Activated naive CD8-positive, alpha-beta T cell treated with anti-CD3 and anti-CD28 coated beads, Interleukin-2, amount 10 ng/mL, durations not matched to agents 7 days and 5 days (primary cell): Measurements from ENCODE around the gene FURIN. TPM values are rescaled to one million over a fixed set of nuclear protein-coding genes. Genes with fewer than 3 reads are reported as not detected.
"Not testable (repeated sequence)": the region's sequence is repeated elsewhere in the genome, so short reads cannot be mapped to it uniquely, and the experiment has no call there.

Source experiments
- ATAC-seq: fragments of 150-1000 bp; cut with Tn5 transposase; one replicate; pipeline ENCODE4 v1.10.0; 2021; ENCODE audit warnings: low read depth, moderate library complexity
- POLR2A ChIA-PET: fragments of 350-600 bp; sonication (Branson Sonifier 250); formaldehyde crosslinking; loops from one replicate; lab custom pipeline; 2021; ENCODE audit warnings: antibody characterized with exemption; lab: Charles Lee
- DNase-seq: peaks from one replicate; pipeline ENCODE4 v3.0.0; 2021
- H3K27ac Mint-ChIP-seq: one replicate; pipeline ENCODE4 v1.8.0; 2022; ENCODE audit warnings: mild to moderate bottlenecking, mixed read lengths
- H3K27me3 Mint-ChIP-seq: one replicate; pipeline ENCODE4 v1.8.0; 2022; ENCODE audit warnings: mild to moderate bottlenecking, moderate library complexity, mixed read lengths
- H3K36me3 Mint-ChIP-seq: one replicate; pipeline ENCODE4 v1.8.0; 2021; ENCODE audit warnings: mild to moderate bottlenecking, mixed read lengths
- H3K4me1 Mint-ChIP-seq: one replicate; pipeline ENCODE4 v1.8.0; 2021; ENCODE audit warnings: mixed read lengths
- H3K4me3 Mint-ChIP-seq: one replicate; pipeline ENCODE4 v1.8.0; 2022; ENCODE audit warnings: mild to moderate bottlenecking, moderate library complexity, mixed read lengths
- H3K9me3 Mint-ChIP-seq: one replicate; pipeline ENCODE4 v1.8.0; 2021; ENCODE audit warnings: mixed read lengths
- total RNA-seq, 2 experiments: library from RNA; stranded (reverse); gene quantifications; one replicate each; pipeline ENCODE4 v1.2.3, GENCODE V29; 2021

FURIN gene
- total RNA-seq, 2 experiments from 2014 or later, result 62.2 to 63.5 TPM

DNA sequence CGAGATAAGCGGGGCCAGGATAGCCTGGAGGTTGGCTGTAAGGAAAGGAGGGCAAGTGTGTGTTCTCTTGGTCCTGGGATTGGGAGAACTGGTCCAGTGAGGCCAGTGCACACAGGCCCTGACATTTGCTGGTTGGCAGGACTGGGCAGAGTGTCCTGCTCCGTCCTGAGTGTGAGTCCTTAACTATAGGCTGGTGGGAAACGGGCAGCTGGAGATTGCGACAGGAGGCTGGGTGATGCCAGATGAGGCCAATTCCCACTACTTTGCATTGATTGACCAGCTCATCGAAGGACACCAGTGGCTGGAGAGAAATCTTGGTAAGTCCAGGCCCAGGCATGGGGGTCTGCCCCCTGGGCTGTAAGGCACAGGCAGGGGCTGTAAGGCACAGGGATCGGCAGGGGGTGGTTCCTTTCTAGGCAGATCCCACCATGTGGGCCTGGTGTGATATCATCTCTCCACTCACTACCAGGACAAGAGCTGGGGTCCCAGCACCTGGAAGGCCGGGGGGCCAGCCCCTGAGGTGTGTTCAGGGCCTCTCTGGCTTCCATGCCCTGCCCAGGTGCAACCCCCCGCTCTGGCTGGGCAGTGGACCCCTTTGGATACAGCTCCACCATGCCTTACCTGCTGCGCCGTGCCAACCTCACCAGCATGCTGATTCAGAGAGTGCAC is 37.9 kb downstream of the FURIN start:
- DNase-seq (no peak), ATAC-seq (no peak)
- Mint-ChIP-seq H3K36me3 (peaks cover 15% of the 10 kb centered on the region), H3K27me3 (no peaks in the 10 kb centered on the region), H3K27ac (no peak overlapping the region), H3K9me3 (no peaks in the 10 kb centered on the region), H3K4me1 (peaks cover 20% of the 10 kb centered on the region), H3K4me3 (no peak overlapping the region)
- POLR2A ChIA-PET, result interaction anchor here (1.6 to 7.0 kb wide), 2 partner anchors 16 to 26 kb away, joined by 4 to 141 read pairs; partner anchors contain the start of genes HDDC3 and UNC45A

DNA sequence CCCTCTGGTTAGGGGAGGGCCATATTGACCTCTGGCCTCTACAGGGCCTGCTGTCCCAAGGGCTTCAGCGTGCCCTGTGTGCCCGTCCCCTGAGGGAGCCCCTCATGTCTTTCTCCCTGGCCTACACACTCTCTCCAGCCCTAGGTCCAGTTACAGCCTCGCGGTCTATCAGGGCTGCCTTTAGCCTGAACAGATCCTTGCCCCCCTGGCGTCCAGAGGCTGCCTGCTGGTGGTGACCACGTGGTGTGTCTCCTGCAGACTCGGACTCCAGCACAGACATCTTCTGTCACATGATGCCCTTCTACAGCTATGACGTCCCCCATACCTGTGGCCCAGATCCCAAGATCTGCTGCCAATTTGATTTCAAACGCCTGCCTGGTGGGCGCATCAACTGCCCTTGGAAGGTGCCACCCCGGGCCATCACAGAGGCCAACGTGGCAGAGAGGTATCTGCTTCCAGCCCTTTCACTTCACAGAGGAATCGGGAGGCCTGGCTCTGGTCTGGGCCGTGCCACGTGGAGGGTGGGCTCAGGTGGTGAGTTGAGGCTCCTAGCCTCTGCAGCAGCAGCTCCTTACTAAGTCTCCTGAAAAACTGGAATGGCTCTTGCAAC is 38.8 kb downstream of the FURIN start:
- POLR2A ChIA-PET, result interaction anchor here (7.0 kb wide), 1 partner anchor 25 kb away, joined by 141 read pairs; the partner anchor contains the start of genes HDDC3 and UNC45A
- peaks cover 16% of the 10 kb centered on the region for H3K36me3 Mint-ChIP-seq

DNA sequence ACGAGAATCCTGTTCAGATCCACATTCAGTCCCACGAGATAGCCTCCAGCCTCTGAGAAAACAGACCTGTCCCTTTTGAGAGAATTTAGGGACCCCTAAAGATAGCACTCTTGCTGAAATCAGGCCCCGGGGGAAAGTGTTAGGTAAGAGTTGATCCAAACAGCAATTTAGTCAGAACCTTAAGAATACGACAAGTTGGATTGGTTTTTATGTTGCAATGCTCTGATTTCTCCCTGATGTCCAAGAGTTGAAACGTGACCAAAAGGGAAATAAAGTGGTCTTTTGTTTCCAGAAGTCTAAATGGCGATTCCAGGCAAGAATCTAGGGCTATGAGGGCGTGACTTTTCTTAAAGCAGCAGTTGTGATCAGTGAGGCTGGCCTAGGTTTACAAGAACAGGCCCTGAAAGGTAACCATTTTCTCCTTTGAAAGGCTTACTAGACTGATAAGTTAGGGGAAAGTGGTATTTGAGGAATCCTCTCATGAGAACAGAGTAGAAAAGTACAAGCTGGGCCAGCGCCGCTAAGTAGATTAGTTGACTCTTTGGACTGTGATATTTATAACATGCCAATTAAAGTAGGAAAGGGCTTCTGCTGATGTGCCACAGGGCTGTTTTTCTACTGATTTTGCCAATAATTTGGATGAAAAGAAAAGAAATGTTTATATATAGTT is 39.6 kb downstream of the FURIN start:
- peaks cover 11% of the 10 kb centered on the region for H3K4me1 Mint-ChIP-seq
- H3K4me3 Mint-ChIP-seq, result no peak overlapping the region
- no peak for ATAC-seq
- no peaks in the 10 kb centered on the region for H3K27me3 Mint-ChIP-seq
- POLR2A ChIA-PET, result no interaction called here
- peaks cover 16% of the 10 kb centered on the region for H3K36me3 Mint-ChIP-seq
- no peak for DNase-seq
- no peak overlapping the region for H3K27ac Mint-ChIP-seq
- H3K9me3 Mint-ChIP-seq, result no peaks in the 10 kb centered on the region

More for the DNA sequence above, 38.8 kb downstream of the FURIN start:
- H3K9me3 Mint-ChIP-seq, result no peaks in the 10 kb centered on the region
- ATAC-seq (no peak), DNase-seq (no peak)
- H3K4me3 Mint-ChIP-seq, result no peak overlapping the region
- no peak overlapping the region for H3K27ac Mint-ChIP-seq
- H3K4me1 Mint-ChIP-seq, result peaks cover 12% of the 10 kb centered on the region
- H3K27me3 Mint-ChIP-seq, result no peaks in the 10 kb centered on the region

DNA sequence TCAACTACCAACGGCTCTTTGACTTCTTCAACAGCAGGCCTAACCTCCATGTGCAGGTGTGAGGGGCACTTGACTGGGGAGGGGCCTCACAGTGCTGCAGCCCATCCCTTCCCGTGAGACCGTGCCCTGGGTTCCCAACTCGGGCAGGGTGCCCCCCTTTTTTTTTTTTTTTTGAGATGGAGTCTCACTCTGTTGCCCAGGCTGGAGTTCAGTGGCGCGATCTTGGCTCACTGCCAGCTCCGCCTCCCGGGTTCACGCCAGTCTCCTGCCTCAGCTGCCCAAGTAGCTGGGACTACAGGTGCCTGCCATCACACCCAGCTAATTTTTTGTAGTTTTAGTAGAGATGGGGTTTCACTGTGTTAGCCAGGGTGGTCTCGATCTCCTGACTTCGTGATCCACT is 41.1 kb downstream of the FURIN start:
- peaks cover 16% of the 10 kb centered on the region for H3K36me3 Mint-ChIP-seq
- ATAC-seq, H3K27ac Mint-ChIP-seq, H3K4me3 Mint-ChIP-seq, DNase-seq, POLR2A ChIA-PET, H3K4me1 Mint-ChIP-seq, H3K9me3 Mint-ChIP-seq, H3K27me3 Mint-ChIP-seq: not testable (repeated sequence)

DNA sequence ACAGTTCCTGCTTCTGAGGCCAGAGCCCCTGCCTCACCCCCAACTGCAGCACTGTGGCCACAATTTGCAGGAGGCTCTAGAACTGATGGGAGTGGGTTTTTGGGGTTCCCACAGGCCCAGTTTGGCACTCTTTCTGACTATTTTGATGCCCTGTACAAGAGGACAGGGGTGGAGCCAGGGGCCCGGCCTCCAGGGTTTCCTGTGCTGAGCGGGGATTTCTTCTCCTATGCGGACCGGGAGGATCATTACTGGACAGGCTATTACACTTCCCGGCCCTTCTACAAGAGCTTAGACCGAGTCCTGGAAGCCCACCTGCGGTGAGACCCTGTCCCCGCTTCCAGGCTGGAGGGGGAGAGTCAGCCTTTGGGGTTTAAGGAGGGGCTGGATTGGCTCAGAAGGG is 41.6 kb downstream of the FURIN start:
- Mint-ChIP-seq H3K27ac (no peak overlapping the region), H3K36me3 (peaks cover 16% of the 10 kb centered on the region), H3K4me3 (no peak overlapping the region), H3K4me1 (peaks cover 3% of the 10 kb centered on the region), H3K27me3 (no peaks in the 10 kb centered on the region), H3K9me3 (no peaks in the 10 kb centered on the region)
- no peak for DNase-seq
- no peak for ATAC-seq
- POLR2A ChIA-PET, result interaction anchor here (1.2 kb wide), 1 partner anchor 12 kb away, joined by 3 read pairs; no protein-coding TSS in a partner anchor

DNA sequence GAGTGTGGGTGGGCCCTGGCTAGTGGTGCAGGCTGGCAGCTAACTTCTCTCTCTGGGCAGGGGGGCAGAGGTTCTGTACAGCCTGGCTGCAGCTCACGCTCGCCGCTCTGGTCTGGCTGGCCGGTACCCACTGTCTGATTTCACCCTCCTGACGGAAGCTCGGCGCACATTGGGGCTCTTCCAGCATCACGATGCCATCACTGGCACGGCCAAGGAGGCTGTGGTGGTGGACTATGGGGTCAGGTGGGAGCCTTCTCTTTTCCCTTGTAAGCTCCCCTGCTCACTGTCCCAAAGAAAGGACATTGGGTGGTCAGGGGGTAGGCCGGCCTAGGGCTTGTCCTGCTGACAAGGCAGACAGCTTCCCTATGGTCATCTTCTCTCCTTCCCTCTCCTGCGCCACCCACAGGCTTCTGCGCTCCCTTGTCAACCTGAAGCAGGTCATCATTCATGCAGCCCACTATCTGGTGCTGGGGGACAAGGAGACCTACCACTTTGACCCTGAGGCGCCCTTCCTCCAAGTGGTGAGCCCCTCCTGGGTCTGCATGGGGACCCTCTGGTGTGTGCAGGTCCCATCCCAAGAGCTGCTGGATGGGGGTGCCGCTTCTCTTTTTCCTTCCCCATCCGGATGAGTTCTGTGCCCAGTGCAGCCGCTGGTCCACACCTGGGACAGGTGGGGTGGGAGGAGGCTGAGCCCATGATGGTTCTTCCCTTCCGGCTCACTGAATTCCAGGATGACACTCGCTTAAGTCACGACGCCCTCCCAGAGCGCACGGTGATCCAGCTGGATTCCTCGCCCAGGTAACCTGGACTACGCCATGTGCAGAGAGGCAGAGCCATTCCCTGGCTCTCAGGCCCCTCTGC is 42.3 kb downstream of the FURIN start:
- no peak overlapping the region for H3K4me3 Mint-ChIP-seq
- peaks cover 5% of the 10 kb centered on the region for H3K4me1 Mint-ChIP-seq
- ATAC-seq (no peak), DNase-seq (no peak)
- H3K27ac Mint-ChIP-seq, result no peak overlapping the region
- H3K36me3 Mint-ChIP-seq, result peaks cover 12% of the 10 kb centered on the region
- POLR2A ChIA-PET, result interaction anchor here (1.2 kb wide), 1 partner anchor 11 kb away, joined by 3 read pairs; no protein-coding TSS in a partner anchor
- no peaks in the 10 kb centered on the region for H3K9me3 Mint-ChIP-seq
- H3K27me3 Mint-ChIP-seq, result no peaks in the 10 kb centered on the region

DNA sequence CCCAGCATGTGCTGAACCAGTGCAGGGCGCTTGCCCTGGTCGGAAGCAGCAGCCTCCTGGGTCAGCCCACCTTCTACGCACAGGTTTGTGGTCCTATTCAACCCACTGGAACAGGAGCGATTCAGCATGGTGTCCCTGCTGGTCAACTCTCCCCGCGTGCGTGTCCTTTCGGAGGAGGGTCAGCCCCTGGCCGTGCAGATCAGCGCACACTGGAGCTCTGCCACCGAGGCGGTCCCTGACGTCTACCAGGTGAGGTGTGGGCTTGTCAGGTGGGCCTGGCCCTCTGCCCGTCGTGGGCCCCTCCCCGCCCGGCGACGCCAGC is 42.9 kb downstream of the FURIN start:
- DNase-seq (no peak), ATAC-seq (no peak)
- Mint-ChIP-seq H3K36me3 (peaks cover 8% of the 10 kb centered on the region), H3K27ac (no peak overlapping the region), H3K27me3 (no peaks in the 10 kb centered on the region), H3K4me3 (no peak overlapping the region), H3K4me1 (peaks cover 2% of the 10 kb centered on the region), H3K9me3 (no peaks in the 10 kb centered on the region)
- POLR2A ChIA-PET, result no interaction called here

DNA sequence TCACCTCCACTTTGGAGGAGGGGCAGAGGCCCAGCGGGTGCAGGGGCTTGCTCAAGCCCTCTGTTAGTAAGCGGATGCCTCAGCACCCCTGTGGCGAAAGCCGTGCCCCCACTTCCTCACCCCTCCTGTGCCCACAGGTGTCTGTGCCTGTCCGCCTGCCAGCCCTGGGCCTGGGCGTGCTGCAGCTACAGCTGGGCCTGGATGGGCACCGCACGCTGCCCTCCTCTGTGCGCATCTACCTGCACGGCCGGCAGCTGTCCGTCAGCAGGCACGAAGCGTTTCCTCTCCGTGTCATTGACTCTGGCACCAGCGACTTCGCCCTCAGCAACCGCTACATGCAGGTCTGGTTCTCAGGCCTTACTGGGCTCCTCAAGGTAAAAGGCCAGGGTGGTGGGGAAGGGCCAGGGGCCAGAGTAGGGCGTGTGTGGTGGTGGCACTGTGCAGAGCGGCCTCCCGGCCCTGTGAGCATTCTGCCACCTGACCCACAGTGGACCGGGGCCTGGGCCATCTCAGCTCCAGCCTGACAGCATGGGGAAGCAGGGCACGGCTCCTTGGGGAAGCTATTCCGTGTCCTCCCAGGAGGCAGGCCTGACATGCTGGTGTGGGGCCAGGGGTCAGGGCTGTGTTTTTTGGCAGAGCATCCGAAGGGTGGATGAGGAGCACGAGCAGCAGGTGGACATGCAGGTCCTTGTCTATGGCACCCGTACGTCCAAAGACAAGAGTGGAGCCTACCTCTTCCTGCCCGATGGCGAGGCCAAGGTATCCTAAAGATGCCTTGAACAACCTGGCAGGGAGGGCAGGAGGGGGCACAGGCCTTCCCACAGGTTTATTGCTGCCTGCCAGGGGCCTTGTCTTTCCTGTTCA is 43.8 kb downstream of the FURIN start:
- Mint-ChIP-seq H3K27ac (no peak overlapping the region), H3K9me3 (no peaks in the 10 kb centered on the region), H3K4me1 (peaks cover 2% of the 10 kb centered on the region), H3K4me3 (no peak overlapping the region), H3K36me3 (peaks cover 11% of the 10 kb centered on the region), H3K27me3 (no peaks in the 10 kb centered on the region)
- ATAC-seq (no peak), DNase-seq (no peak)
- POLR2A ChIA-PET, result interaction anchor here (3.3 kb wide), 1 partner anchor 9 kb away, joined by 17 read pairs; the partner anchor contains the start of gene MAN2A2

DNA sequence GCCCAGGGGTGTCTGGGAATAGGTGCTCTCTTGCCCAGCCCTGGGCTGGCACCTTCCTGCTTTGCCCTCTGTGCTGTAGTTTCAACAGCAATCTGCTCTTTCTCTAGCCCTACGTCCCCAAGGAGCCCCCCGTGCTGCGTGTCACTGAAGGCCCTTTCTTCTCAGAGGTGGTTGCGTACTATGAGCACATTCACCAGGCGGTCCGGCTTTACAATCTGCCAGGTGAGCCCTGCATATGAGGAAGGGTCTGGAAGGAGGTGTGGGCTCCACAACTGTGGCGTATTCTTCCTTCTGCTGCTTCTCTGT is 44.3 kb downstream of the FURIN start:
- POLR2A ChIA-PET, result interaction anchor here (3.3 kb wide), 1 partner anchor 10 kb away, joined by 17 read pairs; the partner anchor contains the start of gene MAN2A2
- peaks cover 13% of the 10 kb centered on the region for H3K36me3 Mint-ChIP-seq
- H3K27me3 Mint-ChIP-seq, result no peaks in the 10 kb centered on the region
- no peaks in the 10 kb centered on the region for H3K9me3 Mint-ChIP-seq
- H3K27ac Mint-ChIP-seq, result no peak overlapping the region
- DNase-seq (no peak), ATAC-seq (no peak)
- peaks cover 2% of the 10 kb centered on the region for H3K4me1 Mint-ChIP-seq
- no peak overlapping the region for H3K4me3 Mint-ChIP-seq

DNA sequence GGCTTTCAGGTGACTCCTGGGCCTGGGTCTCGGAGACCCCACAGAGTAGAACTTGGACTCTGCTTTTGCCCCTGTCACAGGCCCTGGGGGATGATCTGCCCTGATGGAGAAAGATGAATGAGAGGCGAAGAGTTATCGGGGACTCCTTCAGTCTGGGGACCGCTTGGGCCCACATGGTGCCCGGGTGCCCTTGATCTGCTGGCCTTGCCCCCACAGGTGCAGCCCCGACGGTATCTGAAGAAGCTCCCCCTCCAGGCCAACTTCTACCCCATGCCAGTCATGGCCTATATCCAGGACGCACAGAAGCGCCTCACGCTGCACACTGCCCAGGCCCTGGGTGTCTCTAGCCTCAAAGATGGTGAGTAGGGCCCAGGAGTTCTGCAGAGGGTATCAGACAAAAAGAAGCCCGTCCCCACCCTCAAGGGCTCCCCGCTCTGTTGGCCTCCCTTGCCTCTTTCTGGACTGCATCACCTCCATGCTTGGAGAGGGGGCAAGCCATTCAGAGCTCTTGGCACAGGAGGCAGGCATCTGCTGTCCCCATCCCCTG is 45.1 kb downstream of the FURIN start:
- POLR2A ChIA-PET, result interaction anchor here (0.7 to 3.3 kb wide), 2 partner anchors 10 to 18 kb away, joined by 3 to 17 read pairs; partner anchors contain the start of genes HDDC3 and MAN2A2
- DNase-seq (no peak), ATAC-seq (no peak)
- Mint-ChIP-seq H3K4me1 (peaks cover 2% of the 10 kb centered on the region), H3K27me3 (no peaks in the 10 kb centered on the region), H3K9me3 (no peaks in the 10 kb centered on the region), H3K4me3 (no peak overlapping the region), H3K27ac (no peak overlapping the region), H3K36me3 (peaks cover 14% of the 10 kb centered on the region)

DNA sequence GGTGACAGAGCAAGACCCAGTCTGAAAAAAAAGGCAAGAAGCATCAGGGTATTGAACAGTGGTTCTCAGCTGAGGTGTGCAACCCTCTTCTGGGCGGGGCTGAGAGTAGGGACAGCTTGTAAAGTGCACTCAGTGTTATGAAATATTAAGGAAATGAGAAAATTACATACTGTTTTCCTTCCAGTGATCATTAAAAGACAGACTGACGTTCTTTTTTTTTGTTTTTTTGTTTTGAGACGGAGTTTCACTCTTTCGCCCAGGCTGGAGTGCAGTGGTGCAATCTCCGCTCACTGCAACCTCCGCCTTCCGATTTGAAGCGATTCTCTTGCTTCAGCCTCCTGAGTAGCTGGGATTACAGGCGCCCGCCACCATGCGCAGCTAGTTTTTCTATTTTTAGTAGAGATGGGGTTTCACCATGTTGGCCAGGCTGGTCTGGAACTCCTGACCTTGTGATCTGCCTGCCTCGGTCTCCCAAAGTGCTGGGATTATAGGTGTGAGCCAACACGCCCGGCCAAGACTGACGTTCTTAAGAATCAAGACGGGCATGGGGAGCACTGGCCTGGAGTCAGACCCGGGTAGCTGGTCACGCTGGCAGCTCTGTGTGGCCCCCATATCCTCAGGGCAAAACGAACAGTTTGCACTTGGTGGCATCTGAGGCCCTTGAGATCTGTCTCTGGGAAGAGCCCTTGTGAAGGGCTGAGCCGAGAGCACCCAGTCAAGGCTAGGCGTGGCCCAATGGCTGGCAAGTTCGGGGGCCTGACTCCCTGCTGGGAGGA is 46.1 kb downstream of the FURIN start:
- POLR2A ChIA-PET, result interaction anchor here (0.7 to 3.3 kb wide), 2 partner anchors 11 to 17 kb away, joined by 3 to 17 read pairs; partner anchors contain the start of genes HDDC3 and MAN2A2
- Mint-ChIP-seq H3K9me3 (no peaks in the 10 kb centered on the region), H3K27ac (no peak overlapping the region), H3K4me3 (no peak overlapping the region), H3K27me3 (no peaks in the 10 kb centered on the region), H3K4me1 (peaks cover 2% of the 10 kb centered on the region), H3K36me3 (peaks cover 17% of the 10 kb centered on the region)
- DNase-seq (no peak), ATAC-seq (no peak)
